Measurements from ENCODE around the gene PER1.

Gene PER1

DNA sequence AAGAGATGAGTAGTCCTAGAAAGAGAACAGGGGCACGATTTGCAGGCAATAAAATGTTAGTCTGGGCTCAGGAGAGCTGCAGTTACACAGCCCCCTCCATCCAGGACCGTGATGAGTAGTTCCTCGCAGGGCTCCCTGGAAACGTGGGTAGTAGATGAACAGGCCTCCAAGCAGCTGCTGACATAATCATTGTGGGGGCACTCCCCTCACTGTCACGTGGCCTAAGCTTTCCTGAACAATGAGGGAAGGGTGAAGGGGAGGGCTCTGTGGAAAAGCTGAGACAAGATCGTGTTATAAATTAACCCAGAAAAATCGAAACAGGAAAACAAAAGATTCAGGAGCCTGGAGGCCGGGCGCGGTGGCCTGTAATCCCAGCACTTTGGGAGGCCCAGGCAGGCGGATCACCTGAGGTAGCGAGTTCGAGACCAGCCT is 1.3 kb upstream of the PER1 start:
- peak; percentile 58 for DNase-seq

DNA sequence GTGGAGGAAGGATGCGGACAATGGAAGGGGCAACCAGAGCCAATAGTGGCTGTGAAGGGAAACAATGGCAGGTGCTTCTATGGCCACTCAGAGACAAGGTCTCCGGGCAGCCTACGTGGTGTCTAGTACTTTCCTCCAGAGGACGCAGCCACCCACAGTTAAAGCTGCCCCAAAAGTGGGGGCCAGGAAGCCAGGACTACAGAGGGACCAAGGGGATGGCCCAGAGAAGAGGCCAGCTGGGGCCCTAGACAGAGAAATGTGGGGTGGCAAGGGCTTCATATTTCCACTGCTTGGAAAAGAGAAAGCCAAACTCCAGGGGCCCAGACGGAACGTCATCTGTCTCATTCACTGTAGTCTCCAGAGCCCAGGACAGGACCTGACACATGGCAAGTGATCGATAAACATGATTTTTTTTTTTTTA is 837 bp upstream of the PER1 start:
- DNase-seq: peak; percentile 58

DNA sequence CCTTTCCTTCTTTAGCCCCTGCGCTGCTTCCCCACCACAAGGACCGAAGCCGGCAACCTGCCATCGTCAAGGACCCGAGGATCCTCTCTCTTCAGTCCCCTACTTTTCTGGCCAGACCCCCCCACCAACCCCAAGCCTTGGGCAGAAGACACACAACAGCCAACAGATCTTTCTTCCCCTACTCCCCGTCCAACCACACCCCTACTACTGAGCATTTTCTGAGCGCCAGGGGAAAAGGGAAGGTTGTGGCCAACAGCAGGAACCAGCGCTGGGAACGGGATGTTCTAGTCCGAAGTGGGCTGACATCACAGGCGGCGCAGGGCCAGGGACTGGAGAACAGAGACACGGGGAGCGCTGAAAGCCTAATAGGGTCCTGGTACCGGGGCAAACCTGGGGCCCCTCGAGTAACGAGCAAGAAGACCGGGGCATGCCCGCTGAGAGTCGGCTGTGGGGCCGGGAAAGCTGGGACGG is 528 bp downstream of the PER1 start:
- DNase-seq: no peak

DNA sequence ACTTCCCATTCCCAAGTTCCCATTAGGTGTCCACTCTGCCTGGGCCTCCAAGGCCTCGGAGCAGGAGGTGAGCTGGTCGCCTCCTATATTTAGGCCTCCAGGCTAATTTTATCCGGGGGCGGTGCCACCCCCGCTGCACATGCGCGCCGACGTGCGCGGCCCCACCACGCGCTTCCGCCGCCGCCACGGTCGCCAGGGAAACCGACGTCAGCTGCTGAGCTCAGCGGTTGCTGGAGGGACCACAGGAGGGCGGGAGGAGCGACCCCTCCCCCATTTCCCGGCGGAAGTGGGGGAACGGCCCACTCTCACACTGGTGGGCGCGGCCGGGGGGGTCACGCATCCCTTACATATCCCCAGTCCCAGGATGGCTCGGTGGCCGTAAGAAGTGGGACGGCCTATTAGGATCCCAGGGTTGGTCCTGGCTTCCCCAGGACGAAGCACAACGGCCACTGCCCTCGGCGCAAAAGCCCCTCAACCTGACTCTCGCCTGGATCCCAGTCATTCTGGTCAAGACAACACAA is 1.0 kb downstream of the PER1 start:
- no peak for DNase-seq

DNA sequence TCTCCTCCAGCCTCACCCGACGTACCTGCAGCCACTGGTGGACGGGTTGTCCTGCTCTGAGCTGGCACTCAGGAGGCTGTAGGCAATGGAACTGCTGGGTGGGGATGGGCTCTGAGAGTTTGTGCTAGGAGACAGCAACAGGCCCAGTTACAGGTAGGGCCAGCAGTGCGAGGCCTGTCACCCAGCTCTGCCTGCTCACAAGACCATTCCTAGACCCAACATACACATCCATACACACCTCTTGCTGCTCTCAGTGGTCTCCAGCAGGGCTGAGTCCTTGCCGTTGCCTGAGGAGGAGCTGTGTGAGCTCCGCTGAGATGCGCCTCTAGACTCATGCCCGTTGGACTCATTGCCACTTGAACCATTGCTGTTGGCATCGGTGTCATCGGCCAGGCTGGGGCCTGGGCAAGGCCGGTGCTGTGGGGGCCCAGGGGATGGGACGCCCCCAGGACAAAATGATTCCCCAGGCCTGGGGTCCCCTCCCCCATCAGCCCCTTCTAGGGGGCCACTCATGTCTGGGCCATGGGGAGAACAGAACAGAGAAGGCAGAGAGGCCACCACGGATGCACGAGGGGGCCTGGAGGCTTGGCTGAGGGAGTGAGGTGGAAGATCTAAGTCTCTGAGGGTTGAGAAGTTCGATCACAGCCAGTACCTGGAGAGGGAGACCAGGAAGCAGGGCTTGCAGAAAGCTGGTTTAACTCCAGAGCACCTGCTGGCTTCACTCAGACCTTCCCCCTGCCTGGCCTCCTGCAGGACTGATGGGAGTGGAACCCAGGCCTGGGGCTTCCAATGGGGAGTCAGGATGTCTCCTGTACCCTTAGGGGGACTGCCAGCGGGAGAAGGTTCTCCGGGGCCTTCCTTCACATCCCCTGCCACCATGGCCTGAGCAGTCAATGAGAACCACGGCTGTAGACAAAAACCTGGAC is 1.7 kb downstream of the PER1 start:
- no peak for DNase-seq

DNA sequence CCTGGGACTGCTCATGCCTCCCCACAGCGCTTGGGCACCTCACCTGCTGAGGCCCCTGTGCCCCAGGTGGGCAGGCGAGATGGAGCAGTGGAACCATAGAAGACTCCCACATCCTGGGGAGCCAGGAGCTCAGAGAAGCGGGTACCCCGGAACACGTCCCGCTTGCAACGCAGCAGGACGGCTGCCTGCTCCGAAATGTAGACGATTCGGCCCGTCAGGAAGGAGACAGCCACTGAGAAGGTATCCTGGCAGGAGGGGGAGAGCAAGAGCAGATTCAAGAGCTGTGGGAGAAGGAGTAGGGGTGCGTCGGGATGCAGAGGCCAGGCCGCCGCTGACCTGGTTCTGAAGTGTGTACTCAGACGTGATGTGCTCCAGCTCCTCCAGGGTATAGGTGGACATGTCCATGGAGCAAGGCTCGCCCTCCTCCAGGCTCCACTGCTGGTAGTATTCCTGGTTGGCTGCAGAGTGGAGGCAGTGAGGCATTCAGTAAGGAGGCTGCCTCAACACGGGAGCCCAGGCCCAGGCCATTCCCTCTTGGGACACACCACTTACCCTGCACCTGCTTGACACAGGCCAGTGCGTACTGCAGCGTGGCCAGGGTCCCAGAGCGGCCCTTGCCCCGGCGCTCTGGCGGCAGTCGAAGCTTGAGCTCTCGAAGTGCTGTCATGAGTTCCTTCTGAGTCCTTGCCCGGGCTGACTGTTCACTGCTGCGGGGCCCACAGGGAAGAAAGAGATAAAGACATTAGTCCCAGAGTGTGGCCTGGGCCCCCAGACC is 2.6 kb downstream of the PER1 start:
- DNase-seq: no peak

DNA sequence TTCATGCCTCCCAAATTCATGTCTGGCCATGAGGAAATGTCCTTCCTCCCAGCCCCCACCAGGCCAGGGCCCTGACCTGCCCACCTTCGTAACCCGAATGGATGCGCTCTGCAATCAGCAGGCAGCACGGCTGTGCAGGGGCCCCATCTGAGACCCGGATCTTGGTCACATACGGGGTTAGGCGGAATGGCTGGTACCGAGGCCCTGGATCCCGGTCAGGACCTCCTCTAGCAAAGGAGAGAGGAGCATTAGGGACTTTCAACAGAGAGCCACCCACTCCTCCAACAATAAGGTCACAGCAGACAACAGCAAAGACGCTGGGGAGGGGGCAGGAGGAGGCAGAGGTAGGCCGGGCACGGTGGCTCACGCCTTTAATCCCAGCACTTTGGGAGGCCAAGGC is 3.6 kb downstream of the PER1 start:
- DNase-seq: no peak

DNA sequence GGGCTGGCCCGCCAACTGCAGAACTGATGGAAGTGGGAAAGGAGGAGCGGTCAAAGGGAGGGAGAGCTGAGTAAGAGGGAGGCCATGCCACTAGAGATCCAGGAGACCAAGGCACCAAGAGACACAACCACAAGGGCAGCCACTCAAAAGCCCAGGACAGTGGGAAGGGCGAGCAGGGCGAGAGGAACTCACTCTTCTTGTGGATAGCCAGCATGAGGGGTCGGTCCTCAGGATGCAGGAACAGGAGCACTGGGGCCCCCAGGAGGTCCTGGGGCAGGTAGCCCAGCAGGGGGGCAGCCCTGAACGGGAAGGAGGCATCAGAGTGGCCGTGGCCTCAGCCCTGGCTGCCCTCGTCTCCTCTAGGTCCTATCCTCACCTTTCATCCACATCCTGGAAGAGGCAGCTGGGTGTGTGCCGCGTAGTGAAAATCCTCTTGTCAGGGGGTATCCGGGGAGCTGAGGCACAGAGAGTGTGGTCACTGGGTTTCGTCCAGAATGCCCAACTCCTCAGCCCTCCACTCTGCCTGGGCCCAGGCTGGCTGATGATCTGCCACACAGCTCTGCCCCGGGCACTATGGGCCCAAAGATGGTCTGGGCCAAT is 4.3 kb downstream of the PER1 start:
- DNase-seq: no peak

DNA sequence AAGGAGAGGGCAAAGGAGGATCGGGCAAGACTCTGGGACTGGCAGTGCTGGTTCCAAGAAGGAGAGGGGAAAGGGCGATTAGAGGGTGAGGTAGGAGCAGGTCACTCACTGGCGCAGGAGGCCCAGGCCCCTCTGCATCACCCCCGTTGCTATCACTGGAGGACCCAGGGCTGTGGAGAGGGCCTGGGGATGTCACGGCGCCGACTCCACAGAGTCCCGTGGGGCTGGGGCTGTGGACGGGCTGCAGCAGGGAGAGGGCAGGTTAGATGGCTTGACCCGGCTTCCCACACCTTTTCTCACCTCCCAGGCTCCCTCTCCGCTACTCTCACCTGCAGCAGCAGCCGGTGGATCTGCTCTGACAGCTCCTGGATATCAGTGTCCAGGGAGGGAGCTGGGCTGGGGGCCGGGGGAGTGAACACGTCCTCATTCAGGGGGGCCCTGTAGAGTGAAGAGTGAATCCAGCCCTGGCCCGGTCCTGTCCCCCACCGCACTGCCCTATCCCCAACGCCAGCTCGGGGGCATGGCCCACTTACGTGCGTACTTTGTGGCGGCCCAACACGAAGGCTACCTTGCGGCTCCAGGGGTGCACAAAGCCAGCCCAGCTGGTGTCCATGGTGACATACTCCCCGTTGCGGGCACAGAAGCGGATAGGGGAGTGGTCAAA is 4.9 kb downstream of the PER1 start:
- no peak for DNase-seq

DNA sequence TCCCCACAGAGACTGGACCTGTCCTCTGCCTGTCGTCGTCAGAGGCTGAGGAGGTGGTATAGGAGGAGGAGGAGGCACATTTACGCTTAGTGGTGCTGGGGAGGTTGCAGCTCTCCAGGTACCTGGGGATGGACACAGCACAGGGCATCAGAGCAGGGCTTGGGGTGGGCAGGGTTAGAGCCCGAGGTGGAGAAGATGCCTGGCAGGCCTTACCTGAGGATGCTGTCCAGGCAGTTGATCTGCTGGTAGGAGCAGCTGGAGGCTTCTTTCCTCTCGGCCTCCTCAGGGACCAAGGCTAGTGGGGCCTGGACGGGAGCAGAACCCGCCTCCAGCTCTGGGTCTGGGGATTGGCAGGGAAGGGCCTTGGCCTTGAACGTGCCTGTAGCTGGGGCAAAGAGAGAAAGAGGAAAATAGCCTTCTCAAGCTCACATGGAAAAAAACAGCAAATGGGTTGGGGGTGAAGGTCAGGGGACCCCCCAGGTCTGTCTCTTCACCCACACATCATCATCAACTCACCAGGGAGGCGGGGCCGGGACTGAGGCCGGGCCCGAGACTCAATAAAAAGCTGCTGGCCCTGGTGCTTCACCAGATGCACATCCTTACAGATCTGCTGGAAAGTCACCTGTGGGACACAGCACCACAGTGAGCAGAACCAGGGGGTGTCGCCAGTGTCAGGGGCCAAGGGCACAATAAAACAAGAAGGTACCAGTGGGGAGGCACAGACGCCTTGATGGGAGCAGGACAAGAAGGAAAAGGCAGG is 5.6 kb downstream of the PER1 start:
- no peak for DNase-seq

DNA sequence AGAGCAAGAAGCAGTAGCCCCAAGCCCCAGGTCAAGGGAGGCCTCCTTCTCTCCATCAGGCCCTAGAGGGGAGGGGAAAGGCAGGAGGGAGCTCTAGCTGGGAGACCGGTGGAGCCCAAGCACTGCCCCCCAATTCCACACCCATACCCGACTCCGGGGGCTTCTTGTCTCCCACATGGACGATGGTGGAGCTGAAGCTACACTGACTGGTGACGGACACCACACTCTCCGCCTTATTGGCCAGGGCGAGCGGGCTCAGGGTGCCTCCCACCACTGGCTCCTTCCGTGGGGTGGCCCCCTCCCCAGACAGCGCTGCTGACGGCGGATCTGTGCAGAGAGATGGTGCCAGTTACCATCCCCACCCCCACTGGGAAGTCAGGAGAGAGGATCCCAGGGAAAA is 6.4 kb downstream of the PER1 start:
- DNase-seq: no peak

DNA sequence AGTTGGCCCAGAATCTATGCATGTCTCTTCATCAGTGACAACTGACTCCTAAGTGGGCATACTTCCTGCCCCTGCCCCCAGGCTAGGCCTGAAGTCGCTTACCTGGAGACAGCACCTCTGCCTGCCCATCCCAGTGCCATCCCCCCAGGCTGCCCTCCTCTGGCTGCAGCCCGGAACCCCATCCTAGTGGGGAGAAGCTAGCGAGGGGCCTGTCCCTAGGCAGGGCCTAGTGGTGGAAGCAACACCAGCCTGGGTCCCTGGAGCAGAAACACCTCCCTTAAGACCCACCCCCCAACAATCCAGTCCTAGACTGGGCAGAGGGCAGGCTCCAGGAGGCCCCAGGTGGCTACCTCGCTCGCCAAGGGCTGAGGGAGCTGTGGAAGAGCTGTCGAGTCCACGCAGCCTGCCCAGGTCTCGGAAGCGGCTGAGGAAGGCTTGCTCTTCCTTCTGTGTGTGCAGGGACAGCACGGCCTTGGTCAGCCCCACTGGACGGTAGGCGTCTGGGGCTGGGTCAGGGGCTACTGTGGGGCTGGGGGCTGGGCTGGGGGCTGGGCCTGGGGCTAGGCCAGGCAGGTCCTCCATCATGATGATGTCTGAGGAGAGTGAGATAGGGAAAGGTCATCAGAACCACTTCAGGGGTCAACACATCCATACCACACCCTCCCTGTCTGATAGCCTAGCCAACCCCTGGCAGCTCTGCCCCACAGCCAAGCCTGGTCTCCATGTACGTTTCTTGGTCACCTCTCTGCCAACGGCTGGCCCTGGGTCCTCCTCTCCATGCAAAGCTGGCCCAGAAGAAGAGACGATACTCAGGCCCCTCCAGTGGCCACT is 7.6 kb downstream of the PER1 start:
- no peak for DNase-seq

DNA sequence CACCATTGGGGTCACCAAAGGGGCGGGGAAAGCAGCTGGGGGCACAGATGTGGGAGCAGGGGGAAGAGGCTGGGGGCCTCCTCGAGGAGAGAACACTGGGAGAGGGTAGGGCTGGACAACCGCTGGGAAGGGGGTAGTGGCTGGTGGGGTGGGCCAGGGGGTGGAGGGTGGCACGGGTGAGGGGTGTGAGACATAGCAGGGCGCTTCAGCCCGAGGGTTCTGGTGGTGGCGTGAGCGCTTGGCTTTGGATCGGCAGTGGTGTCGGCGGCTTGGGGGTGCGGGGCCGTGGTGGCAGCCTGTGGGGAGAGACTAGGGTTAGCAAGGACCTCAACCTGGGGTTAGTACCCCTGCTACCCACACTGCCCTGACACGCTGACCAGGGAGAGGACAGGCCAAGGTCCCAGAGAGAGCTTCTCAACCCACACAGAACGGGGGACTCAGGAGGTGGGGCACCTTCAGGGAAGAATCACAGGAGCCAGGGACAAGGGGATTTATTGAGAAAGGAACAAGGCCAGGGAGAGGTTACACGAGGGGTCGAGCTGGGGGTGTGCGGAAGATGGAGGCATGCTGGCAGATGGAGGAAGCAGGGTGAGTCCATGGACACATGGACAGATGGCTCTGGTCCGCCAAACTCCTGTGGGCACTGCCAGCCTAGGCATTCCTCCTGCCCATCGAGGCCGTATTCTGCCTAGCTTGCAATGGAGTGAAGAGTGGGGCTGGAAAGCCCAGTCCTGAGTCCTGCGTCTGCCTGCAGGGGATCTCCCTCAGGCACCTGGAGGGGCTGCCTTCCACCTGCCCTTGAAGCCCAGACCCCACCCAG is 8.4 kb downstream of the PER1 start:
- DNase-seq: no peak

DNA sequence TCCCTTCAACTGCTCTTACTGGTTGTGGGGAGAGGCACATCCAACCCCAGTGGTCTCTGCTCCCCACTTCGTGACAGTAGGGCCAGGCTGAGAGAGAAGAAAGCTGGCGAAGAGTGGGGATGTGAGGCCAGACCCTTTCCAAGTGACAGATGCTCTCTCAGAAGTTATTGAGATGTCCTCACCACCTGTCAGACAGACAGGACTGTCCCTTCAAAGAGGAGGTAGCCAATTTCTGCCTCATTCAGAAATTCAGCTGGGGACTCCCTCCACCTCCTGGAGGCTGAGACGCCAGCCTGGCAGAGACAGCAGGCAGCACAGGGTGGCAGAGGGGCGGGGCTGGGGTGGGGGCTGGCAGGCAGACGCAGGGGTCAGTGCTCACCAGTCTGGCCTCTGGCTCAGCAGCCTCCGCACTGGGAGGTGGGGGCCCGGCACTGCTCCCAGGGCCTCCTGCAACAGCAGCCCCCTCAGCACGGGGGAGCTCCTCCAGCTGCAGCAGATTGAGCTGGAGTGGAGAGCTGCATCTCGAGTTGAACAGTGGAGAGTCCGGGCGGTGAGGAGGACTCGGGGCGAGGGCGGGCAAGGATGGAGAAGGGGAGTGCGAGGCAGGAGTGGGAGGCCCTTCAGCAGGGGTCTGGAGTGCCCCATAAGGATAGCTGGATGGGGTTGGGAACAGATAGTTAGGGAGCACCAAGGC is 9.2 kb downstream of the PER1 start:
- no peak for DNase-seq

DNA sequence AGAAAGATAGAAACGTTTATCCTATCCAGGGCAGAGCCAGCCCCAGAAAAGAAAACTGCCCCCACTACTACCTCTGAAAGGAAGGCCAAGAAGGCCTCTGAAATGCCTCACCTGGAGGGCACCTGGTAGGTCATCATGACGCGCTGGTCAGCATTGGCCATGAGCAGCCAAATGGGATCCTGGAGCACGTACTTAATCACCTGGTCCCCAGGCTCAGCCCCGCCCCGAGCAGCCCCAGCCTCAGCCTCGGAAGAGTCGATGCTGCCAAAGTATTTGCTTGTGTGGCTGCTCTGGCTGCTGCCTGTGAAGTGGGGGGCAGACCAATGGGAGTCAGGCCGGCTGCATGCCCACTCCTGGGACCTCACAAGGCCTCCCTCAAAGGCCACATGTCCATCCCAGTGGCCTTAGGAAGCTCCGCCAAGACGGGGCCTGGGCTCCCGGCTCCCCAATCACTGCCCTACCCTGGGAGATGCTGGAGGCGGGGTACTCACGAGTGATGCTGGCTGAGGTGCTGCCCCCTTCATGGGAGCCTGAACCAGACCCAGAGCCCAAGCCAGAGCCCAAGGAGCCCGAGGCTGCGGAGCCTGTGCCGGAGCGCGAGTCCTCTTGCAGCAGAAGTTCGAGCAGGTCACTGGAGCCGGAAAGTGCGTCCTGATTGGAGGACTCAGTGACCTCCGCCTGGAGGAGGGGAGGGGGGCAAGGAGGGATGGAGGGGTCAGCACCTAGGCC is 9.9 kb downstream of the PER1 start:
- DNase-seq: no peak

DNA sequence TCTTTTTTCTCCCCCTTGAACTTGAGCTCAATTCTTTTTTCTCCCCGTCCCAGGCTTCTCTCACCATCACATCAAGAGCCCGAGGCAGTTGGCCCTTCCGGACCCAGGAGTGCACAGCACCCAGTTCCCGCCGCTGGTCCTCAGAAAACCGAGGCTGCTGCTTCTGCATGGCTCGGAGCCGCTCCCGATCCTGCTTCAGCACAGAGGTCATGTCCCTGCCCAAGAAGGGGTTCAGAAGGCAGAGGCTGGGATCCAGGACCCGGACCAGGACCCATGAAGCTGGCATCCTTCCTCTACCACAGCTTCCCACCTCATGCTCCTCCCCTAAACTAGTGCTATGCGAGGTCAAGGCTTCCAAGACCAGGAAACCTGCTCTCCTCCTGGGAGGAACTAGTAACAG is 10.5 kb downstream of the PER1 start:
- DNase-seq: no peak

DNA sequence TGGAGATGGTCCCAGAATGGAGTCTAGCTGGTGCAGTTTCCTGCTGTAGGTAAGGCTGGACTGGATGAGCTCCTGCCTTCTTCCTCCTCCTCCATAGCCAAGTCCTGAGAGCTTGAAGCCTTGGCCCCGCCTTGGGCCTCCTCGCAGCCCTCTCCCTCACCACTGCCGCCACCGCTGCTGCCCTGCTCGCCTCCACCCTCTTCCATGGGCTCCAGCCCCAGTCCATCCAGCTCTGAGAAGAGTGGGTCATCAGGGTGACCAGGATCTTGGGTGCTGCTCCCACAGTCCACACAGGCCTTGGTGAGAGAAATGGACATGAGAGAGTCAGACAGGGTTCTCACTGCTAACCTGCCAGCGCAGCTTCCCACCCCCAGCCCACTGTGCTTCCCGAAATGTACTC is 11.2 kb downstream of the PER1 start:
- no peak for DNase-seq

Measured in NCI-H2171 treated with DMSO at 0.1 percent for 48 hours (cell line).